Right lobe of liver (tissue), 4 donors: ENCODE measurements around the gene CSTF3.

ENCODE experiments used
- CTCF ChIP-seq, 4 donors: fragments of 200-600 bp in 3 of 4; fragments of 450-650 bp in 1 of 4; IDR thresholded peaks; one replicate each; pipeline versions ENCODE4 v1.5.1 to v1.8.0; 2016 to 2022; ENCODE audit warnings: antibody characterized with exemption in 4 of 4, mild to moderate bottlenecking in 2 of 4
- POLR2A ChIP-seq: fragments of 450-650 bp; IDR thresholded peaks from one replicate; pipeline ENCODE4 v1.6.1; 2017; ENCODE audit warnings: antibody characterized with exemption, mild to moderate bottlenecking
- donor health status: DM: no; HTN: no; CAD: no.
- donor health status: DM: no; HTN: no; CAD: no.
- donor health status: DM: no; HTN: yes; CAD: no.

GRCh38 chr11:33057284-33057683 lies 104.0 kb downstream of the CSTF3 start:
- TF ChIP-seq CTCF (IDR thresholded peaks at IDR 0.05) (no peak), POLR2A (no peak)
